ENCODE data around the gene UNC5C.

Gene UNC5C

GRCh38 chr4:95517576-95518345, 31.0 kb downstream of the UNC5C start:
- DNase-seq: no peak

GRCh38 chr4:95516528-95517017, 32.2 kb downstream of the UNC5C start:
- no peak for DNase-seq

GRCh38 chr4:95515589-95515988, 33.2 kb downstream of the UNC5C start:
- DNase-seq: no peak

- no peak for DNase-seq
These were observed 35.8 kb downstream of the UNC5C start for GRCh38 chr4:95513022-95513421.

- DNase-seq: no peak
These were observed 37.3 kb downstream of the UNC5C start for GRCh38 chr4:95511477-95511876.

- DNase-seq: no peak
These were observed 37.9 kb downstream of the UNC5C start for GRCh38 chr4:95510877-95511276.

GRCh38 chr4:95510145-95510544, 38.6 kb downstream of the UNC5C start:
- DNase-seq: no peak

GRCh38 chr4:95508421-95508820, 40.4 kb downstream of the UNC5C start:
- DNase-seq: no peak

- DNase-seq: no peak
These were observed 41.2 kb downstream of the UNC5C start for GRCh38 chr4:95507561-95507960.

GRCh38 chr4:95507147-95507546, 41.6 kb downstream of the UNC5C start:
- no peak for DNase-seq

- no peak for DNase-seq
These were observed 42.5 kb downstream of the UNC5C start for GRCh38 chr4:95506264-95506663.

GRCh38 chr4:95505799-95506198, 43.0 kb downstream of the UNC5C start:
- DNase-seq: no peak

- DNase-seq: no peak
These were observed 43.6 kb downstream of the UNC5C start for GRCh38 chr4:95505151-95505550.

GRCh38 chr4:95504501-95504900, 44.3 kb downstream of the UNC5C start:
- DNase-seq: no peak

- DNase-seq: no peak
These were observed 48.4 kb downstream of the UNC5C start for GRCh38 chr4:95500361-95500760.

- DNase-seq: no peak
These were observed 49.5 kb downstream of the UNC5C start for GRCh38 chr4:95499291-95499696.

- no peak for DNase-seq
These were observed 54.6 kb downstream of the UNC5C start for GRCh38 chr4:95494186-95494585.

GRCh38 chr4:95478679-95479078, 70.1 kb downstream of the UNC5C start:
- no peak for DNase-seq

GRCh38 chr4:95476121-95476520, 72.7 kb downstream of the UNC5C start:
- DNase-seq: no peak

- no peak for DNase-seq
These were observed 76.2 kb downstream of the UNC5C start for GRCh38 chr4:95472534-95472933.

- DNase-seq: no peak
These were observed 78.2 kb downstream of the UNC5C start for GRCh38 chr4:95470622-95471021.

GRCh38 chr4:95469617-95470016, 79.2 kb downstream of the UNC5C start:
- DNase-seq: no peak

- DNase-seq: no peak
These were observed 82.0 kb downstream of the UNC5C start for GRCh38 chr4:95466791-95467190.

- DNase-seq: no peak
These were observed 83.8 kb downstream of the UNC5C start for GRCh38 chr4:95465010-95465409.

GRCh38 chr4:95462921-95463320, 85.9 kb downstream of the UNC5C start:
- DNase-seq: no peak

Data from activated CD4-positive, alpha-beta T cell treated with anti-CD3 and anti-CD28 coated beads, Interleukin-2, amount 50 U/mL, for 4 hours (primary cell).